Measurements from ENCODE around the gene C1orf167.

DNA sequence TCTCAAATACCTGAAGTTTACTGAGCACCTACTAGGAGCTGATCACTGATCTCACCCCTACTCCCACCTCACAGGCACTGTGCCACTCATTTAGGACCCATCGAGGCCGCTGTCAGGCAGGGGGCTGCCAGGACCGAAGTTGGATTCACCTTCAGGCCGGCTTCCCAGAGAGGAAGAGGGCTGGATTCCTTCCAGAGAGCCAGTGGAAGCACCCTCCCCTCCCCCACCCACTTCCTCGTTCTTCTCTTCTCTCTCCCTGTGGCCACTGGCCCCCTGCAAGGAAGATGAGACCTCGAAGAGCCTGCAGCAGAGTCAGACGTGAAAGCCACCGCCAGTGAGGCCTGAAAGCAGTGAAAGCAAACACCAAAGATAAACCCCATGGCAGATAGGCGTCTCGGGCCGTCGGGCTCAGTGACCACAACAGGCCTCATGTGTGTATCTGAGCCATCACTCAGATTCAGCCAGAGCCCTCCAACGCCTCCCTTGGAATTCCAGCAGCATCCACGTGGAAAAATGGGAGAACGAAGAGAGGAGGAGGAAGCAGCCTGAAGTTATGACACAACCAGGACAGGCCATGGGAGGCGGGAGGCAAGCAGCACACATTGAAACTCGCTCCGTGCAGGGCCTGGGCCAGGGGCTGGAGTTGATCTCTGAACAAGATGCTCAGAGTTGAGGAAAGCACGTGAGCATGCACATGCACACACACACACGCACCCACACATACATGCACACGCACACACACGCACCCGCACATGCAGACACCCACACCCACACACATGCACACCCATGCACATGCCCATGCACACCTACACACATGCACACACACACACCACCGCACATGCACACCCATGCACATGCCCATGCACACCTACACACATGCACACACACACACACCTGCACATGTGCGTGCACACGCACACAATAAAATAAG is 32.2 kb upstream of the C1orf167 start:
- TF ChIP-seq KDM2A (CRISPR knock-in tag; IDR thresholded peaks at IDR 0.05; ENCODE audit: borderline replicate concordance, low read depth) (no peak), ZNF687 (CRISPR knock-in tag; IDR thresholded peaks at IDR 0.05) (peak; percentile 63), EZH2 (conservative IDR thresholded peaks at IDR 0.05; ENCODE audit: low read depth, low read length) (no peak), ZSCAN20 (CRISPR knock-in tag; IDR thresholded peaks at IDR 0.05; ENCODE audit: borderline replicate concordance) (no peak), SP2 (CRISPR knock-in tag; IDR thresholded peaks at IDR 0.05) (no peak), POLR2A (IDR thresholded peaks at IDR 0.05; ENCODE audit: insufficient read depth in 1 of 2, low read depth in 2 of 2, low read length in 2 of 2) (no peak)
- TF ChIP-seq, protein P1, sequence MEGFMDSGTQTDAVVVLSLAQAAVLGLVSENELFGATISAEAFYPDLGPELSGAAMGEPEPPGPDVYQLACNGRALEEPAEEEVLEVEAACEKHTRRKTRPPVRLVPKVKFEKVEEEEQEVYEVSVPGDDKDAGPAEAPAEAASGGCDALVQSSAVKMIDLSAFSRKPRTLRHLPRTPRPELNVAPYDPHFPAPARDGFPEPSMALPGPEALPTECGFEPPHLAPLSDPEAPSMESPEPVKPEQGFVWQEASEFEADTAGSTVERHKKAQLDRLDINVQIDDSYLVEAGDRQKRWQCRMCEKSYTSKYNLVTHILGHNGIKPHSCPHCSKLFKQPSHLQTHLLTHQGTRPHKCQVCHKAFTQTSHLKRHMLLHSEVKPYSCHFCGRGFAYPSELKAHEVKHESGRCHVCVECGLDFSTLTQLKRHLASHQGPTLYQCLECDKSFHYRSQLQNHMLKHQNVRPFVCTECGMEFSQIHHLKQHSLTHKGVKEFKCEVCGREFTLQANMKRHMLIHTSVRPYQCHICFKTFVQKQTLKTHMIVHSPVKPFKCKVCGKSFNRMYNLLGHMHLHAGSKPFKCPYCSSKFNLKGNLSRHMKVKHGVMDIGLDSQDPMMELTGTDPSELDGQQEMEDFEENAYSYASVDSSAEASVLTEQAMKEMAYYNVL (CRISPR knock-in tag; IDR thresholded peaks at IDR 0.05; ENCODE audit: borderline replicate concordance): no peak
- TF ChIP-seq, protein P2, sequence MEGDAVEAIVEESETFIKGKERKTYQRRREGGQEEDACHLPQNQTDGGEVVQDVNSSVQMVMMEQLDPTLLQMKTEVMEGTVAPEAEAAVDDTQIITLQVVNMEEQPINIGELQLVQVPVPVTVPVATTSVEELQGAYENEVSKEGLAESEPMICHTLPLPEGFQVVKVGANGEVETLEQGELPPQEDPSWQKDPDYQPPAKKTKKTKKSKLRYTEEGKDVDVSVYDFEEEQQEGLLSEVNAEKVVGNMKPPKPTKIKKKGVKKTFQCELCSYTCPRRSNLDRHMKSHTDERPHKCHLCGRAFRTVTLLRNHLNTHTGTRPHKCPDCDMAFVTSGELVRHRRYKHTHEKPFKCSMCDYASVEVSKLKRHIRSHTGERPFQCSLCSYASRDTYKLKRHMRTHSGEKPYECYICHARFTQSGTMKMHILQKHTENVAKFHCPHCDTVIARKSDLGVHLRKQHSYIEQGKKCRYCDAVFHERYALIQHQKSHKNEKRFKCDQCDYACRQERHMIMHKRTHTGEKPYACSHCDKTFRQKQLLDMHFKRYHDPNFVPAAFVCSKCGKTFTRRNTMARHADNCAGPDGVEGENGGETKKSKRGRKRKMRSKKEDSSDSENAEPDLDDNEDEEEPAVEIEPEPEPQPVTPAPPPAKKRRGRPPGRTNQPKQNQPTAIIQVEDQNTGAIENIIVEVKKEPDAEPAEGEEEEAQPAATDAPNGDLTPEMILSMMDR (CRISPR knock-in tag; IDR thresholded peaks at IDR 0.05): no peak

Data from HepG2 (cell line).